GM21529 (cell line): Measurements from ENCODE around the gene LRP1.

Experiments used
- ATAC-seq: cut with Tn5 transposase; IDR thresholded peaks from one replicate; pipeline ENCODE4 v1.9.1; 2021; ENCODE audit not compliant: unreplicated experiment

Gene LRP1

GRCh38 chr12:57133013-57133569 lies 4.8 kb downstream of the LRP1 start:
- ATAC-seq: no peak

GRCh38 chr12:57133916-57134315 lies 5.6 kb downstream of the LRP1 start:
- ATAC-seq: no peak

- ATAC-seq: no peak
These were observed 6.7 kb downstream of the LRP1 start for GRCh38 chr12:57134949-57135348.

GRCh38 chr12:57135527-57136326 lies 7.4 kb downstream of the LRP1 start:
- no peak for ATAC-seq

- ATAC-seq: no peak
These were observed 10.4 kb downstream of the LRP1 start for GRCh38 chr12:57138526-57139272.

GRCh38 chr12:57139796-57140649 lies 11.7 kb downstream of the LRP1 start:
- ATAC-seq: no peak

GRCh38 chr12:57141249-57141648 lies 13.0 kb downstream of the LRP1 start:
- ATAC-seq: no peak

GRCh38 chr12:57142121-57142520 lies 13.8 kb downstream of the LRP1 start:
- ATAC-seq: no peak

GRCh38 chr12:57142727-57143126 lies 14.4 kb downstream of the LRP1 start:
- no peak for ATAC-seq

- no peak for ATAC-seq
These were observed 15.2 kb downstream of the LRP1 start for GRCh38 chr12:57143454-57143853.

GRCh38 chr12:57145460-57146059 lies 17.3 kb downstream of the LRP1 start:
- no peak for ATAC-seq

GRCh38 chr12:57146092-57146491 lies 17.8 kb downstream of the LRP1 start:
- no peak for ATAC-seq

- ATAC-seq: no peak
These were observed 19.0 kb downstream of the LRP1 start, which contains the start of gene LRP1-AS for GRCh38 chr12:57146961-57147944. Gene LRP1-AS, minus strand, starts transcription at chr12:57147619.

- ATAC-seq: no peak
These were observed 20.4 kb downstream of the LRP1 start for GRCh38 chr12:57148469-57149244.

GRCh38 chr12:57149245-57149900 lies 21.1 kb downstream of the LRP1 start:
- ATAC-seq: no peak

GRCh38 chr12:57150400-57151000 lies 22.2 kb downstream of the LRP1 start:
- ATAC-seq: no peak

GRCh38 chr12:57151741-57152630 lies 23.7 kb downstream of the LRP1 start:
- no peak for ATAC-seq
